NCI-H345 treated with DMSO at 0.1 percent for 48 hours (cell line): ENCODE measurements around the gene MAPKBP1.

ENCODE experiments used
- DNase-seq: peaks from one replicate; lab custom pipeline; 2025; ENCODE audit not compliant: unreplicated experiment; lab: John Stamatoyannopoulos, UW

Gene MAPKBP1

DNA sequence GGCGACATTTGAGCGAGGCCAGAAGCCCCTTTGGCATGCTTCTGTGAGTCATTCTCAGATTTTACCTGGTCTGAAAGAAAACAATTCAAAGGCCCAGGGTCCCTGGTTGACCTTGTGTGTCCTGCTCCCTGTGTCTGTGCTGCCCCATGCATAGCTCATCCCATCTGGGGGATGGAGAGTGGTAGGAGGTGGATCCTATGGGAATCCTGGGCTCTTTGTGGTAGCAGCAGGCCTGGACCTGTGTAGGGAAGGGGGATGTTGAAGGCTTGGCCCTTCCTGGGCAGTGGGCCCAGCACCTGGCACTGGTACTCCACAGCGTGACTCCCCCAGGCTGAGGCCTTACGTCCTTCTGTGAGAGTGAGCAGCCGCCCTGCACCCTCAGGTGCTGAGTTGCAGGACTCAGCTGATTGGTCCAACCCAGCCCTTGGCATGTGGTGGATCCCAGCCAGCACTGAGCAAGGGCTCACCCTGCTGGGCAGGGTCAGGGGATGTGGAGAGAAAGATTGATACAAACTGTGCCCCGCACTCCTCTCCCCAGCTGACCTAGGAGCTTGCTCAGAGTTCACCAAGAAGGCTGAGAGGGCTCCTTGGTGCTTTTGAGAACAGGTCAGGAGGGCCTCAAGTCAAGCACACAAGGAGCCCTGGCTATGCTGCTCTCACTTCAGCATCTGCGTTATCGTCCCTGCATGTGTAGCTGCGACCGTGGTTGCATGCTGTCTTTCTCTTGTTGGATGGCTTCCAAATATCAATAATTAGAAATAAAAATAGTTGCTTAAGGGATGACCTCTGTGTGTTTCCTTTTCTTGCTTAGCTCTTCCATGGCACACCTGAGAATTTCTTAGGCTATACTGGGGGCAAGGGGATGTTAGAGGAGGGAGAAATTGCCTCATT, 32.3 kb downstream of the MAPKBP1 start:
- DNase-seq: no peak

- no peak for DNase-seq
Measured at GRCh38 chr15:41809121-41809520, 34.8 kb downstream of the MAPKBP1 start.

DNA sequence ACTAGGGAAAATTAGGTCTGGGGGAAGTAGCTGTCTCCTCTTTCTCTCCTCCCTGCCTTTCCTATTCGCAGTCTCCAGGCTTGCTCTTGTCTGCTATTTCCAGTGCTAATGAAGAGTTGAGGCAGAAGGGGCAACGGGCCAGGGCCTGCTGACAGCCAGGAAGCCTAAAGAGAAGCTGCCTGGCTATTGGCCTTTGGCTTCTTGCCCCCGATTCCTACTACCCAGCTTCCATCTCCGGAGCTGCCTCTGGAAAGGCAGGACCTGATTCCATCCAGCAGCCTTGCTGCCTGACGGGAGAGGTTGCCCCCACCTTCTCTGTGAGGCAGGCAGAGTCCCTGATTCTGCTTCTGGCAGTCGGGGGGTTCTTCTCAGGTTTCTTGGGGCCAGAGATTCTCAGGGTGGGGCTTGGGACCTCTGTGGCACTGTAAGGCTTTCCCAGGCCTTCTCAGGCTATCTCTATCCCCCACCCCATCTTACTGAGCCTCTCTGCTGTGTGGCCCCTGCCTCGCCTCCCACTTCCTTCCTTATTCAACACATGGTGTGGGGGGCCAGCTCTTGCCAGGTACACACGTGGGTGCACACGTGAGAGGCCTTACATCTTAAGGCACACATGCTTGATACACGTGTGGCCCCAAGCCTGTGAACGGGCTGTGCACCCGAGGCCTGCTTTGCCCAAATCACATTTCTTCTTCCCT, 35.4 kb downstream of the MAPKBP1 start:
- no peak for DNase-seq

DNA sequence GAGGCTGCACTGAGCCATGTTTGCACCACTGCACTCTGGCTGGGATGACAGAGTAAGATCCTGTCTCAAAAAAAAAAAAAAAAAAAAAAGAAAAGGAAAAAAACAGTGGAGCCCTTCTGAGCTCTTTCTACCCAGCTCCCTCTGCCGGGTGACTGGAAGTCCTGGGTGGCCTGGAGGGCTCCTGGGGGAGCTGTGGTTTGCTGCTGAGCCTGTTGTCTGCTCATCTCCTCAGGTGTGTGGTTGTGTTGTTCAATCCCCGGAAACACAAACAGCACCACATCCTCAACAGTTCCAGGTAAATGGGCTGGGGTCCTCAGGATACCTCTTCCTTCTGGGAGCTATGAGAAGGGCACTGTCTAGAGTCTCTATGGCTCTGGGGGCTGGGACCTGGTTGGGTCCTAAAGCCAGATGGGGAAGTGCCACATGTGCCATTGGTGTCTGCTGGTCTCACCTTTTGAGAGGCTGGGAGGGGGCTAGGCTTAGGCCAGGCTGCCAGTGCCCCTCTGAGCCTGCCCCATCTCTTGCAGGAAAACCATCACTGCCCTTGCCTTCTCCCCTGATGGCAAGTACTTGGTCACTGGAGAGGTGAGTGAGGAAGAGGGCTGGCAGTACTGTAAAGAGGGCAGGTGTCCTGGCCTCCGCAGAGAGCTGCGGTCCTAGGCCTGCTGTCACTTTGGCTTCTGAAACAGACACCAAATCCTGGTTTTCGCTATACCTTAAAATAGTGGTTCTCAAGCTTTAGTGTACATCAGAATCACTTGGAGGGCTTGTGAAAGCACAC, 36.6 kb downstream of the MAPKBP1 start:
- DNase-seq: no peak

GRCh38 chr15:41811432-41812195, 37.3 kb downstream of the MAPKBP1 start:
- DNase-seq: no peak

DNA sequence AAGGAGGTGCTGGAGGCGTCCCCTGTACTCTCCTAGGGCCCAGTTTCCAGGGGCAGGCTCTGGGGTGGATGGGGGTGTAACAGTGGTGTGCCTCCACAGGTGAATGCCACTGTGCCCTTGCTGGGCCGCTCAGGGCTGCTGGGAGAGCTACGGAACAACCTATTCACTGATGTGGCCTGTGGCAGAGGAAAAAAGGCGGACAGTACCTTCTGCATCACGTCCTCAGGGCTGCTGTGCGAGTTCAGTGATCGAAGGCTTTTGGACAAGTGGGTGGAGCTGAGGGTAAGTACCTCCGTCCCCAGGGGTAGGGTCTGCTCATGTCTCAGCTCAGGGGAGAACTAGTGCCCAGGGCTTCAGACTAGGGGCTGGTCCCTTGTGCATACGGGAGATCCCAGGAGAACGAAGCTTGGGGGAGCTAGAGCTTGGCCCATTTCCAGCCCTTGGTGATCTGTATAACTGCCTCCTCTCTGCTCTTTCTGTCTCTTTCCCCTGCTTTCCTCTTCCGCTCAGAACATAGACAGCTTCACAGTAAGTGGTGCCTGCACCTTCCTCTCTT, 38.6 kb downstream of the MAPKBP1 start:
- DNase-seq: no peak

GRCh38 chr15:41813426-41813825, 39.1 kb downstream of the MAPKBP1 start:
- no peak for DNase-seq

- DNase-seq: no peak
Measured at GRCh38 chr15:41814534-41814933, 40.2 kb downstream of the MAPKBP1 start.

DNA sequence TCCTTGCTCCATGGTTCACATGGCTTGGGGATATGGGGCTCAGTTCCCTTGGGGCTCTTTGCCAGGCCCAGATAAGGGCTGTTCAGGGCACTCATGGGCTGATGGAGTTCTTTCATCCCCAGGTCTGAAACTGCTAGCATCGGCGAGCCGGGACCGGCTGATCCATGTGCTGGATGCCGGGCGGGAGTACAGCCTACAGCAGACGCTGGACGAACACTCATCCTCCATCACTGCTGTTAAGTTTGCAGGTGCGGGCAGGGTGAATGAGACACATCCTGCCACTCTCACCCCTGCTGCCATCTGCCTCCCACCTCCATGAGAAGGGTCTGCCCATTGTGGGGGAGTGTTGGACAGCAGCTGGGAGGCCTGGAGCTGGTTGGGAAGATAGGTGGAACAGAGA, 42.5 kb downstream of the MAPKBP1 start:
- no peak for DNase-seq

- DNase-seq: no peak
Measured at GRCh38 chr15:41817327-41817726, 43.0 kb downstream of the MAPKBP1 start.

GRCh38 chr15:41817781-41818180, 43.5 kb downstream of the MAPKBP1 start:
- DNase-seq: no peak

- no peak for DNase-seq
Measured at GRCh38 chr15:41819455-41820050, 45.3 kb downstream of the MAPKBP1 start.

GRCh38 chr15:41820791-41821423, 46.6 kb downstream of the MAPKBP1 start:
- DNase-seq: no peak

- DNase-seq: no peak
Measured at GRCh38 chr15:41821831-41822230, 47.5 kb downstream of the MAPKBP1 start.

- no peak for DNase-seq
Measured at GRCh38 chr15:41822471-41822870, 48.2 kb downstream of the MAPKBP1 start.

- no peak for DNase-seq
Measured at GRCh38 chr15:41822957-41823356, 48.7 kb downstream of the MAPKBP1 start.

- no peak for DNase-seq
Measured at GRCh38 chr15:41823502-41823901, 49.2 kb downstream of the MAPKBP1 start.

- DNase-seq: no peak
Measured at GRCh38 chr15:41824062-41824745, 49.9 kb downstream of the MAPKBP1 start.

DNA sequence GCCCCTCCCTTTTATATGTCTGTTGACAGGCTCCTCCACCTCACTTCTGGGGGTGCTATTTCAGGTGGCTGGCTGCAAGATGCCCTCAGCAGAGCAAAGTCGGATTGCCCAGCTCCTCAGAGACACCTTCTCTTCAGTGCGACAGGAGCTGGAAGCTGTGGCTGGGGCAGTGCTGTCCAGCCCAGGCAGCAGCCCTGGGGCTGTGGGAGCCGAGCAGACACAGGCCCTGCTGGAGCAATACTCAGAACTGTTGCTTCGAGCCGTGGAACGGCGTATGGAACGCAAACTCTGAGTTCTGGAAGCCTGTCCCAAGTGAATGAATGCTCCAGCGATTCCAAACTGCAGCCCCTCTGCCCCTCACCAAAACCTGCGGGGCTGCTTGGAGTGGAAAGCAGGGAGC, 50.9 kb downstream of the MAPKBP1 start:
- no peak for DNase-seq
